ENCODE data around the gene KRTAP3-2.

Gene KRTAP3-2

DNA sequence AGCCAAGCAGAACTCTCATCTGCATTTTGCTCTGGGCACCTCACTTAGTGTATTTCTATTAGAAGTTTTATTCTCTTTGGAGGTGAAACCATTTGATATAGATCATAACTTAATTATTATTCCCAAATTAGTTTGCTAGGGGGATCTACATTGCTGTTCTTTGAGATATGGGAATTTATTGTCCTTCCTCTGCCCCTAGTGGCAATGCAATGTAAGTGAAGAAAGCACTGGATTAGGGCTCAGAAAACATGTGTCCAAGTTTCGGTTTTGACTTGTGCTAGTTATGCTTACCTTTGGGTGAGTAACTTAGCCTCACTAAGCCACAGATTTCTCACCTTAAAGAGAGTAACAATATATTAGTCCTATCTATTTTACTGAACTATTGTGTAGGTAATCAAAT, 35.9 kb downstream of the KRTAP3-2 start:
- no peak for DNase-seq (ENCODE audit: low spot score)

DNA sequence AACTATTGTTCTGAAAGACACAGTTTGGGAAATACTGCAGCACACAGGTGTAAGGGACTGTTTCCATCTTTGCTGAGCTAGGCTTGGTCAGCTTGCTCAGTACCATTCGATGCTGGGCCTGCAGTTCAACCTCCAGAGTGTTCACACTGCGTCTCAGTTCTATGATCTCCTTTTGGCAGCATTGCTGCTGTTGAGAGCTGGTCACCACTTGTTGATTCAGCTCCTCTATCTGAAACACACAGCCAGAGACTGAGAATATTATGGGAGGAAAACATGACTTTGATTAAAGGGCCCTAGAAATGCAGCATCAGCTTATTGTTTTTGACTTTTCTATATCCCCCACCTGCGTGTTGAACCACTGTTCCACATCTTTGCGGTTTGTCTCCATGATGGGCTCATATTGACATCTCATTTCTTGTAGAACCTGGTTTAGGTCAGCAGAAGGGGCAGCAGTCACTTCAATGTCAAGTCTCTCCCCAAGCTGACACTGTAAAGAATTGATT, 37.6 kb downstream of the KRTAP3-2 start:
- no peak for DNase-seq (ENCODE audit: low spot score)

DNA sequence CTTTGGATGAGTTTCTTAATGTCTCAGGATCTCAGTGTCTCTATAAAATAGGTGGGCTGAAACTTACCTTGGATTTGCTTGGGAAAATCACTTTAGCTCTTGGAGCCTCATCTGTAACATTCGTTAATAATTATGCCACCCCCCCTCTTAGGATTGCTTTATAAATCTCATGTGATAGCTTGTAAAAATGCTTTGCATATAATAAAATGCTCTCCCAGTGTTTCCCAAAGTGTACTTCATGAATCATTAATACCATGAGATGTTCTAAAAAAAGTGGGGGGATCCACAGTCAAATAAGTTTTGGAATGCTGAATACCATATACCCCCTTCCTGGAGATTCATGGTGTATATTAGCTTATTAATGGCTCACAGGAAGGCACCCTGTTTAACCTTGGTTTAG, 38.1 kb downstream of the KRTAP3-2 start:
- no peak for DNase-seq (ENCODE audit: low spot score)

DNA sequence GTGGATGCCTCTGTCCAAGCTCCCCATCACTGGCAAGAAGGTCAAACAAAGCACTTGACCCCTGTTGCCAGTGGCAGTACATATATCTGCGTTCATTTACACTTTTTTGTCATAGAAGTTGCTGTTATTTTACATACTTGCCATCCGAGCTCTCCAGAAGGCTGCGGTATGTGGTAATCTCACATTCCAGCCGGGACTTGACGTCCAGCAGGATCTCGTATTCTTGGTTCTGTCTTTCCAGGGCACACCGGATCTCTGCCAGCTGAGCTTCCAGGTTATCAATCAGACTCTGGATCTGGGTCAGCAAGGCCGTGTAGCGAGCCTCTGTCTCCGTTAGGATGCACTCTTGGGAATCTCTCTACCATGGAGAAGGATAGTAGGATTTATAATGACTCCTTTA, 39.6 kb downstream of the KRTAP3-2 start:
- DNase-seq (ENCODE audit: low spot score) = no peak

DNA sequence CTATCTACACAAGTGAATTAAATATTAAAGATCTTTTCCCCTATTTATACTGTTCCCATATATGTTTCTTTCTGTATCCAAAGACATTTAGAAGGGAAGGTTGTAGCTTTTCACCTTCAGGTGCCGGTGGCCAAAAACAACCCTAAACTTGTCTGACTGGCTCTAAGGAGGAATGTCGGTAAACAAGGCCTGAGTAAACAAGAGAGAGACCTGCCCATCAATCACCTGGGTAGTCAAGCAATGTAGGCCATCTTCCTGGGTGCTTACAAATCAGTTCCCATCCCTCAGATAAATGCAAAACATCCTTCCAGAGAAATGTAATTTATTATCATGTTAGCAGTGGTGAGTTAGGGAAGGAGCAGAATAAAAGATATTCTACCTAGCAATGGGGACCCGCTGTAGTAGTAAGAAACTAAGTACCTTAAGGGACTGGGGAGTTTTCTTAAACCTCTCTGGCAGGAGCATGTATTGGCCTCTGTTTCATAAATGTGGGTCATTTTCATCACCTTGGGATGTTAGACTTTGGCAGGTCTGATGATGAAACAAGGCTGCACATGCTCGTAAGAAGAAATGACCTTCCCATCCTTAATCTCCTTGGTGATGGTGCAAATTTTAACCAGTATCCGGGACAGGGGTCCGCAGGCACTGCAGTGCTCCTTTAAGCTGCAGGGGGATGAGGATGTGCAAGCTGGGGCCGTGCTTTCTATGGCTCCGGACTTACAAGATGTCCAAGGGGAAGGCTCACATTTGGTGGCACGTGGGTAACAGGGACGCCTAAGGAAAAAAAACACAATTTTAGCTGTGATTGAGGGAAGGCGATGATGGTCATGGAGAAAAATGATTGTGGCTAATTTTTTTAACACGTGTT, 41.4 kb downstream of the KRTAP3-2 start:
- no peak for DNase-seq (ENCODE audit: low spot score)

DNA sequence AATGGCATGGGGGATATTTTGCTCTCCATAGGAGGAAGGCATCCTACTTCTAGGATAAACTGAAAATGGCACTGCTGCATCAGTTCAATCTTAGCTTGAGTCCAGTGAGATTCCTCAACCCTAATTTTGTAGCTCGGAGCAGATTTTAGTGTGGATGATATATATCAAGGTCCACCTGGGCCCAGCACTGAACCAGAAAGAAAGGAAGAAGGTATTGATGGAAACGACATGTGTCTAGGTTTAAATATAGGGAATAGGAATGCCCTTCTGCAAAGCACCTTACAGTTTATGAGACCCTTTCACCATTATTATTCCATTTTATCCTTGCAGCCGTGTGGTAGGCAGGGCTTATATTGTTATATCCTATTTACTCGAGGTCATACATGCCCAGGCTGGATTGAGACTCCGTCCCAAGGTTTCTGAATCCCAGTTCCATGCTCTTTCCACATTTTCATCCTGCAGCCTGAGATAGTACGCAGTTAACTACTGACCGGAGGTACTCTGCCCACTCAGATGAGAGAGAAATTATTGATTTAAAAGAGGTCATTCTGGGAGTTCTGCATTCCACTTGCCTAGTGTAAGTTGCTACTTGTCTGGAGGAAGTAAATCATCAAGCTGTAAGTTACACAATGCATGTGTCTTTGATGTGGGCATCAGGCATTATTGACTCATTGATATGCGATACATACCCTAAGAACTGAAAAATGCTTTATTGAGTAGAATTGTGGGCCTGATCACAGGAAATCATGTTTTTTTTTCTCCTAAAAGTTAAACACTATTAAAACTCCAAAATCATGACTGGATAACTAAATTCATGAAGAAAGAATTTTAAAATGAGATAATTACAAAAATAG, 43.1 kb downstream of the KRTAP3-2 start:
- no peak for DNase-seq (ENCODE audit: low spot score)

DNA sequence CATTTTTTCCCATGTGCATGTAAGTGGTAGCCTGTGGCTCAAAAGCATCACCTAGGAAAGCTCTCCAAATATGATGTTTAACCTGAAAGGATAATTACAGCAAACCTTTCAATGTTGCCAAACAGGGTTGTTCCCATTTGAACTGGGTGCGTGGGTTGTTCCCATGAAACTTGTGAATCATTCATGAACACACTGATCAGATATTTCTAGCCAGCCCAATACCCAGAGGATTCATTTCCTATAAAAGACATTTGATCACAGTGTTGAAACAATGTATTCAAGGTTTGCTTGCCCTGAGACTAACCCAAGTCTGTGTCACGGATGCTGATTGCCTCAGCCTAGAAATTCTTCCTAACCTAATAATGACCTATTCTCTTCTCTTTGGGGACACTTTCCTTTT, 45.8 kb downstream of the KRTAP3-2 start:
- no peak for DNase-seq (ENCODE audit: low spot score)

DNA sequence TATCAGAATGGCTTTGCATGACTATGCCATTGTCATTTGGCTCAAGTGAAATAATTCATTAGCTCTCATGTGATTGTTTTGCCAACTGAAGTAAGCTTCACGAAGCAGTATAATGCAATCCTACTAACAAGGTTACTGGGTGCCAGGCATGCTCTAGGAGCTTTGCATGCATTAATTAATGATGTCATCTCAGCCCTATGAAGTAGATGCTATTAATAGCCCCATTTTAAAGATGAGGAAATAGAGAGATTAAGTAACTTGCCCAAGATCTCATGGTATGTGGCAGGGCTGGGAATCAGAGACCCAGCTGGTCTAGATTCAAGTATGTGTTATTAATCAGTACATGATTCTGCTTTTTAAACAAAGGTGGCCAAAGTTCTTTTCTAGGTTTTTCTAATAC, 47.0 kb downstream of the KRTAP3-2 start:
- DNase-seq (ENCODE audit: low spot score) = no peak

DNA sequence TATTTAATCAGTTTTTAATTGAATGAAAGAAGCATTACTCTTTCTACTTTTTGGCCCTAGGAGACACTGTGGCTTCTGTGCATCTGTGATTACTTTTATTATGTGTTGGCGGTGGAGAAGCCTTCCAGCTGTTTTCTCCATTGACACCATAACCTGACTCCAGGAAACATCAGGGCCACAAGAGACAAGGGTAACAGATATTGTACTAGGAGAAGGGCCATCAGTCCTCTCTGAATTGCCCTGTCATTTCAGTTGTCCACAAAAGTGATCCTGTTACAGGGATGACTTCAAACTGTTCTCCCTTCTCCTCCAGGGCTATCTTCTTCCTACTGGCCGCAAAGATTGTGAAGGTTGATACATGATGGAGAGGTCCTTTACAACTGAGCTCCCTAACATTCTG, 47.6 kb downstream of the KRTAP3-2 start:
- DNase-seq (ENCODE audit: low spot score) = no peak

DNA sequence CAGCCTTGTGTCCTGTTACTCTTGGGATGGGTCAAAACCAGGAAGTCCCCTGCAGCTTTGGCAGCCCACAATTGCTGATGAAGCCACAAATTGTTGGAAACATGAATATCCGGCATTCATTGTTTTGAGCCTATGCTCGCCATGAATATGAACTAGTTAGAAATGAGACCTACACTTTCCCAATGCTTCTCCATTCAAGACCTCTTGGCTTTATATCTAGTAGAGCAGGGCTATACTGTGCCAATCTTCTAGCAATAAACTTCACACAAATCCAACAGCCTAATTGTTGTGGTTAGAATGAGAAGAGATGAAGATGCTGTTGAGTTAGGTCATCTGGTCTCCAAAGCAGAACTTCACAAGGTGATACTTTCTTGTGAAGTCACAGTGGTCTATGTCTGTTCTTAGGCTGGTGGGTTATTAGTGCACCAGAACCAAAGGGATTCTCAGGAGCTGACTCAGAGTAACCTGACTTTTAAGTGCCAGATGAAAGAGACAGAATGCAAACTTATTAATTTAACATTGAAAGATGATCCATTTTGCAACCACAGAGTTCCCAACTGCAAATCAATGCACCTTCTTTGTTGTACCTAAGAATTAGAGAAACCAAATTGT, 48.6 kb downstream of the KRTAP3-2 start:
- no peak for DNase-seq (ENCODE audit: low spot score)

GRCh38 chr17:40950176-40950575, 49.5 kb downstream of the KRTAP3-2 start:
- no peak for DNase-seq (ENCODE audit: low spot score)

DNA sequence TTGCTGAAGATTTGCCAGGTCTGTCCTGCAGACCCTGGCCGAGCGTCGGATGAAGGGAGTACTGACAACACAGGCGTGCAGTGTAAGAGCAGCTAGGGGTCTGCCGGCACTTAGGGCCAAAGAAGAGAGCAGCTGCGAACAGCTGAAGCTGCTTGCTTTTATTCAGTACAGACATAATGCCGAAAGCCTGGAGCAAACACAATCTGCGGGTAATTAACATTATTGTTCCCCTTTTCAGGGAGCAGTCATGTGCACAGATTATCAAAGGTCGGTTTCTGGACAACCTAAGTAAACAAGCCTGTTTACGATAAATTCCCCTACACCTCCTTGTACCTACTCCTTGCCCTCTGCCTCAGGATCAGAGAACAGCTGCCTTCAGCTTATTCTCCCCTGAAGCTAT, 50.3 kb downstream of the KRTAP3-2 start:
- no peak for DNase-seq (ENCODE audit: low spot score)

Data from putamen (tissue), 1 donor.